HepG2 (cell line): ENCODE results near the gene WWP2. TPM values are rescaled to one million over a fixed set of nuclear protein-coding genes. Genes with fewer than 3 reads are reported as not detected.
A peak's percentile ranks its signal among the peaks of the same experiment; 100 is the strongest.

Source experiments
- ATAC-seq: fragments of 200-7000 bp; cut with Tn5 transposase; 3 replicates; pipeline ENCODE4 v1.9.1; 2020; ENCODE audit warnings: mild to moderate bottlenecking, moderate library complexity
- BruUV-seq: library from RNA; stranded (reverse); fragments of 400-500 nt; replicated peaks from 2 replicates; lab custom pipeline; 2021; lab: Mats Ljungman, UMichigan
- CTCF ChIA-PET: fragments of 300-600 bp; formaldehyde crosslinking; extraction: SDS; loops from one replicate; lab custom pipeline; 2021; ENCODE audit warnings: low total read pairs, inconsistent platforms, low intra/inter-chr PET ratio; lab: Yijun Ruan, JAX
- POLR2A ChIA-PET: fragments of 350-600 bp; sonication (Branson Sonifier 250); formaldehyde crosslinking; loops from one replicate; lab custom pipeline; 2020; ENCODE audit warnings: antibody characterized with exemption, inconsistent platforms; lab: Yijun Ruan, JAX
- DNase-seq: peaks from one replicate; pipeline ENCODE4 v3.0.0-alpha.2; 2015; ENCODE audit warnings: low spot score
- FAIRE-seq: peaks from 3 replicates; lab custom pipeline; 2011; peaks lifted over from hg19 to GRCh38; lab: Jason Lieb, UNC
- H2AFZ ChIP-seq: one replicate; pipeline ENCODE4 v1.6.1; 2011; ENCODE audit warnings: low read length, inconsistent platforms
- H3K27ac ChIP-seq: fragments of 300-600 bp; 3 replicates; pipeline ENCODE4 v1.8.0; 2011; ENCODE audit warnings: mixed run types, mild to moderate bottlenecking, mixed read lengths, low read length, inconsistent platforms; ENCODE audit not compliant: insufficient read depth; ENCODE audit errors: extremely low read length
- H3K27me3 ChIP-seq, 2 experiments: fragments of 200-600 bp in 1 of 2; 2 replicates in 1 of 2; 3 replicates in 1 of 2; pipeline versions ENCODE4 v1.6.0 to v1.8.0; 2011; ENCODE audit warnings: low read length in 2 of 2, mild to moderate bottlenecking in 2 of 2, moderate library complexity in 2 of 2, inconsistent platforms in 1 of 2; ENCODE audit not compliant: insufficient read depth in 2 of 2, control insufficient read depth in 1 of 2
- H3K36me3 ChIP-seq, 2 experiments: fragments of 200-600 bp in 1 of 2; replicated peaks in 1 of 2; 2 replicates in 1 of 2; 3 replicates in 1 of 2; pipeline versions ENCODE4 v1.5.1 to v1.8.0; 2011; ENCODE audit warnings: low read length in 2 of 2, inconsistent platforms in 1 of 2; ENCODE audit not compliant: insufficient read depth in 2 of 2, control insufficient read depth in 1 of 2
- H3K4me1 ChIP-seq: 2 replicates; pipeline ENCODE4 v1.5.1; 2012; ENCODE audit warnings: low read length, inconsistent platforms; ENCODE audit not compliant: insufficient read depth
- H3K4me2 ChIP-seq: 2 replicates; pipeline ENCODE4 v1.6.0; 2011; ENCODE audit warnings: low read depth, low read length, inconsistent platforms
- H3K4me3 ChIP-seq, 3 experiments: fragments of 200-600 bp in 1 of 3; sonication (generic), shearing (Covaris generic) in 1 of 3; replicated peaks in 1 of 3; 2 replicates each; pipeline ENCODE4 v1.5.1; 2011 to 2016; ENCODE audit warnings: low read length in 3 of 3, inconsistent platforms in 2 of 3, low read depth in 2 of 3, mild to moderate bottlenecking in 2 of 3, control low read depth in 1 of 3, mixed read lengths in 1 of 3; ENCODE audit not compliant: insufficient read depth in 1 of 3
- H3K79me2 ChIP-seq: one replicate; pipeline ENCODE4 v1.6.1; 2011; ENCODE audit warnings: low read length, inconsistent platforms; ENCODE audit not compliant: insufficient read depth
- H3K9ac ChIP-seq: 2 replicates; pipeline ENCODE4 v1.6.0; 2011; ENCODE audit warnings: mild to moderate bottlenecking, low read depth, low read length, inconsistent platforms; ENCODE audit not compliant: insufficient read depth
- H3K9me3 ChIP-seq: 2 replicates; pipeline ENCODE4 v1.5.1; 2012; ENCODE audit warnings: mild to moderate bottlenecking, low read length
- H4K20me1 ChIP-seq: 2 replicates; pipeline ENCODE4 v1.6.0; 2011; ENCODE audit warnings: inconsistent platforms, mild to moderate bottlenecking, low read length, moderate library complexity; ENCODE audit not compliant: insufficient read depth
- ARNTL ChIP-seq: sonication (generic); formaldehyde crosslinking; IDR thresholded peaks from 2 replicates; pipeline ENCODE4 v1.4.0; 2020; ENCODE audit warnings: mild to moderate bottlenecking, missing genetic modification reagents
- CEBPB ChIP-seq: IDR thresholded peaks from 2 replicates; pipeline ENCODE4 v1.6.1; 2011; ENCODE audit warnings: low read depth, low read length, improper control_type of control experiment, borderline replicate concordance
- GATAD2A ChIP-seq: IDR thresholded peaks from 2 replicates; pipeline ENCODE4 v1.6.1; 2016
- SMAD3 ChIP-seq: sonication (generic); formaldehyde crosslinking; IDR thresholded peaks from 2 replicates; pipeline ENCODE4 v1.4.0; 2020; ENCODE audit warnings: missing genetic modification reagents
- TCF7L2 ChIP-seq: IDR thresholded peaks from 2 replicates; pipeline ENCODE4 v1.6.1; 2011; ENCODE audit warnings: mild to moderate bottlenecking, low read depth, low read length, moderate library complexity
- TSC22D2 ChIP-seq: sonication (generic); formaldehyde crosslinking; IDR thresholded peaks from 2 replicates; pipeline ENCODE4 v1.5.1; 2020; ENCODE audit warnings: missing genetic modification reagents, mild to moderate bottlenecking, borderline replicate concordance
- ZNF264 ChIP-seq: sonication (generic); formaldehyde crosslinking; IDR thresholded peaks from 2 replicates; pipeline ENCODE4 v1.4.0; 2020; ENCODE audit warnings: missing genetic modification reagents
- ZNF546 ChIP-seq: sonication (generic); formaldehyde crosslinking; conservative IDR thresholded peaks from 2 replicates; pipeline ENCODE4 v1.8.1; 2023; ENCODE audit warnings: mild to moderate bottlenecking, missing genetic modification reagents
- WGBS: methylation state at CpG from one replicate; pipeline ENCODE4 v1.1.6; 2017; ENCODE audit warnings: low lambda C conversion rate; 5-methylcytosine and 5-hydroxymethylcytosine counted together
- in situ Hi-C: cut with HindIII; loops from 2 replicates; pipeline ENCODE4 v1.10.0; 2017; ENCODE audit warnings: low pct_unique_long_range_greater_than_20kb; ENCODE audit not compliant: extremely low pct_ligation_motif_present
- intact Hi-C: fragments of 100-400 bp; cut with micrococcal nuclease; formaldehyde crosslinking; loops from one replicate; pipeline ENCODE4 v1.10.0; 2022; ENCODE audit not compliant: unreplicated experiment
- polyA plus RNA-seq, 8 experiments: library from polyadenylated mRNA; depleted of rRNA in 3 of 8; stranded (reverse) in 7 of 8; unstranded in 1 of 8; fragments of >200 nt; fragmentation: Illumina TruSeq in 4 of 8; extraction: Trizol in 4 of 8; gene quantifications; 2 replicates each; pipeline versions ENCODE4 v1.2.1 to v1.2.3, GENCODE V29; 2011 to 2016; ENCODE audit warnings: low read depth in 4 of 8, missing spikeins in 1 of 8, mixed read lengths in 1 of 8; ENCODE audit not compliant: insufficient read depth in 1 of 8
- total RNA-seq, 5 experiments: library from RNA; depleted of rRNA; stranded (reverse); fragments of >200 nt; fragmentation: Illumina TruSeq; extraction: Trizol; gene quantifications; 2 replicates each; pipeline ENCODE4 v1.2.3, GENCODE V29; 2016; ENCODE audit warnings: low read depth in 1 of 5
- TF ChIP-seq, protein P1 (sequence below): sonication (generic); formaldehyde crosslinking; IDR thresholded peaks from 2 replicates; pipeline ENCODE4 v1.8.1; 2022; ENCODE audit warnings: low read depth, mild to moderate bottlenecking, missing genetic modification reagents
- TF ChIP-seq, protein P2 (sequence below), 2 experiments: fragments of 450-650 bp in 1 of 2; sonication (generic) in 1 of 2; formaldehyde crosslinking; IDR thresholded peaks; 2 replicates each; pipeline versions ENCODE4 v1.5.0 to v1.8.0; 2020 to 2022; ENCODE audit warnings: mild to moderate bottlenecking in 1 of 2, missing genetic modification reagents in 1 of 2
- TF ChIP-seq, protein P3 (sequence below): IDR thresholded peaks from 2 replicates; pipeline ENCODE4 v1.6.1; 2012; ENCODE audit warnings: low read length, improper control_type of control experiment
- TF ChIP-seq, protein P4 (sequence below): sonication (generic); formaldehyde crosslinking; IDR thresholded peaks from 2 replicates; pipeline ENCODE4 v1.4.0; 2020; ENCODE audit warnings: missing genetic modification reagents

The WWP2 gene
- total and polyA plus RNA-seq, 2 of the 13 experiments (the other 11 are each of a cell fraction or from before 2014, with no cell fraction given) = 11.4 to 28.2 TPM

DNA sequence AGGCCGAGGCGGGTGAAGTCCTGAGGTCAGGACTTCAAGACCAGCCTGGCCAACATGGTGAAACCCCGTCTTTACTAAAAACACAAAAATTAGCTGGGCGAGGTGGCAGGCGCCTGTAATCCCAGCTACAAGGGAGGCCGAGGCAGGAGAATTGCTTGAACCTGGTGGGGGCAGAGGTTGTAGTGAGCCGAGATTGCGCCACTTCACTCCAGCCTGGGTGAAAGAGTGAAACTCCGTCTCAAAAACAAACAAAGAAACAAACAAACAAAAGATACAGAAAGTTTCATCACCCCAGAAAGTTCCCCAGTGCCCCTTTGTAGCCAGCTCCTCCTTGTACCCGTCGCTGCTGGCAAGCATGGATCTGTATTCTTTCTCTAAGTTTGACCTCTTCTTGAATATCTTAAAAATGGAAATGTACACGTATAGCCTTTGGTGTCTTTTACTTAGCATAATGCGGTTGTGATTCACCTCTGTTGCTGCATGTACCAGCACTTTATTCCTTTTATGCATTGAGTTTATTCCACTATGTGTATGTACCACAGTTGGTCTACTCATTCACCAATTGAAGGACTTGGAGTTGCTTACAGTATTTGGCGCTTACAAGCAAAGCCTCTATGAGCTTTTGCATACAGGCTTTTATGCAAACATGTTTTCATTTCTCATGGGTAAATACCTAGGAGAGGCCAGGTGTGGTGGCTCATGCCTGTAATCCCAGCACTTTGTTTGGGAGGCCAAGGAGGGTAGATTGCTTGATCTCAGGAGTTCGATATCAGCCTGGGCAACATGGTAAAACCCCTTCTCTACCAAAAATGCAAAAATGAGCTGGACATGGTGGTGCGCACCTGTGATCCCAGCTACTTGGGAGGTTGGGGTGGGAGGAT lies 101.5 kb downstream of the WWP2 start:
- DNase-seq (no peak), FAIRE-seq (no peak), ATAC-seq (no peak)
- Histone ChIP-seq H3K27ac (no peak overlapping the region), H4K20me1 (no peaks in the 10 kb centered on the region), H2AFZ (no peak overlapping the region), H3K4me1 (peaks cover 59% of the 10 kb centered on the region), H3K4me3 (no peak overlapping the region), H3K27me3 (no peaks in the 10 kb centered on the region), H3K4me2 (no peak overlapping the region), H3K9ac (no peak overlapping the region), H3K79me2 (no peaks in the 10 kb centered on the region), H3K9me3 (no peaks in the 10 kb centered on the region), H3K36me3 (peaks cover 0 to 3% of the 10 kb centered on the region in 2 experiments; a peak in 3 of 5 replicates)
- intact Hi-C loops (loop anchor here (5.0 kb wide), 1 partner anchor 69 kb away; no protein-coding TSS in a partner anchor), in situ Hi-C loops (no loop called here)
- 84% methylated on average over 16 of the region's 16 CpGs for WGBS
- no TSS peak for BruUV-seq
- POLR2A ChIA-PET = no interaction called here
- CTCF ChIA-PET = no interaction called here
- TF ChIP-seq GATAD2A (CRISPR knock-in tag) = peak; percentile 31; the same call in 1 of the 2 replicates
- 0 out of 2 replicates have a peak, but pooled peaks have one; percentile 46 for TF ChIP-seq TSC22D2 (CRISPR knock-in tag)
- TF ChIP-seq, protein P1, sequence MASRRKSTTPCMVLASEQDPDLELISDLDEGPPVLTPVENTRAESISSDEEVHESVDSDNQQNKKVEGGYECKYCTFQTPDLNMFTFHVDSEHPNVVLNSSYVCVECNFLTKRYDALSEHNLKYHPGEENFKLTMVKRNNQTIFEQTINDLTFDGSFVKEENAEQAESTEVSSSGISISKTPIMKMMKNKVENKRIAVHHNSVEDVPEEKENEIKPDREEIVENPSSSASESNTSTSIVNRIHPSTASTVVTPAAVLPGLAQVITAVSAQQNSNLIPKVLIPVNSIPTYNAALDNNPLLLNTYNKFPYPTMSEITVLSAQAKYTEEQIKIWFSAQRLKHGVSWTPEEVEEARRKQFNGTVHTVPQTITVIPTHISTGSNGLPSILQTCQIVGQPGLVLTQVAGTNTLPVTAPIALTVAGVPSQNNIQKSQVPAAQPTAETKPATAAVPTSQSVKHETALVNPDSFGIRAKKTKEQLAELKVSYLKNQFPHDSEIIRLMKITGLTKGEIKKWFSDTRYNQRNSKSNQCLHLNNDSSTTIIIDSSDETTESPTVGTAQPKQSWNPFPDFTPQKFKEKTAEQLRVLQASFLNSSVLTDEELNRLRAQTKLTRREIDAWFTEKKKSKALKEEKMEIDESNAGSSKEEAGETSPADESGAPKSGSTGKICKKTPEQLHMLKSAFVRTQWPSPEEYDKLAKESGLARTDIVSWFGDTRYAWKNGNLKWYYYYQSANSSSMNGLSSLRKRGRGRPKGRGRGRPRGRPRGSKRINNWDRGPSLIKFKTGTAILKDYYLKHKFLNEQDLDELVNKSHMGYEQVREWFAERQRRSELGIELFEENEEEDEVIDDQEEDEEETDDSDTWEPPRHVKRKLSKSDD (CRISPR knock-in tag) = 0 out of 2 replicates have a peak, but pooled peaks have one; percentile 12
- TF ChIP-seq, protein P2, sequence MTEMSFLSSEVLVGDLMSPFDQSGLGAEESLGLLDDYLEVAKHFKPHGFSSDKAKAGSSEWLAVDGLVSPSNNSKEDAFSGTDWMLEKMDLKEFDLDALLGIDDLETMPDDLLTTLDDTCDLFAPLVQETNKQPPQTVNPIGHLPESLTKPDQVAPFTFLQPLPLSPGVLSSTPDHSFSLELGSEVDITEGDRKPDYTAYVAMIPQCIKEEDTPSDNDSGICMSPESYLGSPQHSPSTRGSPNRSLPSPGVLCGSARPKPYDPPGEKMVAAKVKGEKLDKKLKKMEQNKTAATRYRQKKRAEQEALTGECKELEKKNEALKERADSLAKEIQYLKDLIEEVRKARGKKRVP (CRISPR knock-in tag; IDR thresholded peaks at IDR 0.05) = peak in 1 of 2 experiments; percentile 67; a peak in 2 of 4 replicates
- no peak for TF ChIP-seq TCF7L2
- TF ChIP-seq ARNTL (CRISPR knock-in tag) = 0 out of 2 replicates have a peak, but pooled peaks have one; percentile 26
- TF ChIP-seq SMAD3 (CRISPR knock-in tag) = 0 out of 2 replicates have a peak, but pooled peaks have one; percentile 24
- peak; percentile 45; the same call in 1 of the 2 replicates for TF ChIP-seq CEBPB
- no peak for TF ChIP-seq ZNF264
- no peak for TF ChIP-seq ZNF546 (CRISPR knock-in tag)
- TF ChIP-seq, protein P3, sequence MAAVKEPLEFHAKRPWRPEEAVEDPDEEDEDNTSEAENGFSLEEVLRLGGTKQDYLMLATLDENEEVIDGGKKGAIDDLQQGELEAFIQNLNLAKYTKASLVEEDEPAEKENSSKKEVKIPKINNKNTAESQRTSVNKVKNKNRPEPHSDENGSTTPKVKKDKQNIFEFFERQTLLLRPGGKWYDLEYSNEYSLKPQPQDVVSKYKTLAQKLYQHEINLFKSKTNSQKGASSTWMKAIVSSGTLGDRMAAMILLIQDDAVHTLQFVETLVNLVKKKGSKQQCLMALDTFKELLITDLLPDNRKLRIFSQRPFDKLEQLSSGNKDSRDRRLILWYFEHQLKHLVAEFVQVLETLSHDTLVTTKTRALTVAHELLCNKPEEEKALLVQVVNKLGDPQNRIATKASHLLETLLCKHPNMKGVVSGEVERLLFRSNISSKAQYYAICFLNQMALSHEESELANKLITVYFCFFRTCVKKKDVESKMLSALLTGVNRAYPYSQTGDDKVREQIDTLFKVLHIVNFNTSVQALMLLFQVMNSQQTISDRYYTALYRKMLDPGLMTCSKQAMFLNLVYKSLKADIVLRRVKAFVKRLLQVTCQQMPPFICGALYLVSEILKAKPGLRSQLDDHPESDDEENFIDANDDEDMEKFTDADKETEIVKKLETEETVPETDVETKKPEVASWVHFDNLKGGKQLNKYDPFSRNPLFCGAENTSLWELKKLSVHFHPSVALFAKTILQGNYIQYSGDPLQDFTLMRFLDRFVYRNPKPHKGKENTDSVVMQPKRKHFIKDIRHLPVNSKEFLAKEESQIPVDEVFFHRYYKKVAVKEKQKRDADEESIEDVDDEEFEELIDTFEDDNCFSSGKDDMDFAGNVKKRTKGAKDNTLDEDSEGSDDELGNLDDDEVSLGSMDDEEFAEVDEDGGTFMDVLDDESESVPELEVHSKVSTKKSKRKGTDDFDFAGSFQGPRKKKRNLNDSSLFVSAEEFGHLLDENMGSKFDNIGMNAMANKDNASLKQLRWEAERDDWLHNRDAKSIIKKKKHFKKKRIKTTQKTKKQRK = no peak
- TF ChIP-seq, protein P4, sequence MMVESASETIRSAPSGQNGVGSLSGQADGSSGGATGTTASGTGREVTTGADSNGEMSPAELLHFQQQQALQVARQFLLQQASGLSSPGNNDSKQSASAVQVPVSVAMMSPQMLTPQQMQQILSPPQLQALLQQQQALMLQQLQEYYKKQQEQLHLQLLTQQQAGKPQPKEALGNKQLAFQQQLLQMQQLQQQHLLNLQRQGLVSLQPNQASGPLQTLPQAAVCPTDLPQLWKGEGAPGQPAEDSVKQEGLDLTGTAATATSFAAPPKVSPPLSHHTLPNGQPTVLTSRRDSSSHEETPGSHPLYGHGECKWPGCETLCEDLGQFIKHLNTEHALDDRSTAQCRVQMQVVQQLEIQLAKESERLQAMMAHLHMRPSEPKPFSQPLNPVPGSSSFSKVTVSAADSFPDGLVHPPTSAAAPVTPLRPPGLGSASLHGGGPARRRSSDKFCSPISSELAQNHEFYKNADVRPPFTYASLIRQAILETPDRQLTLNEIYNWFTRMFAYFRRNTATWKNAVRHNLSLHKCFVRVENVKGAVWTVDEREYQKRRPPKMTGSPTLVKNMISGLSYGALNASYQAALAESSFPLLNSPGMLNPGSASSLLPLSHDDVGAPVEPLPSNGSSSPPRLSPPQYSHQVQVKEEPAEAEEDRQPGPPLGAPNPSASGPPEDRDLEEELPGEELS (CRISPR knock-in tag) = peak; percentile 20; the same call in 1 of the 2 replicates
